ENCODE measurements around the gene KCNJ18.
A peak's percentile ranks its signal among the peaks of the same experiment; 100 is the strongest.
"Not testable (repeated sequence)": the region's sequence is repeated elsewhere in the genome, so short reads cannot be mapped to it uniquely, and the experiment has no call there.

KCNJ18 gene

GRCh38 chr17:21705021-21705601, 12.8 kb downstream of the KCNJ18 start:
- DNase-seq, result no peak

- DNase-seq, result not testable (repeated sequence)
These were observed 13.4 kb downstream of the KCNJ18 start for GRCh38 chr17:21705746-21706145.

DNA sequence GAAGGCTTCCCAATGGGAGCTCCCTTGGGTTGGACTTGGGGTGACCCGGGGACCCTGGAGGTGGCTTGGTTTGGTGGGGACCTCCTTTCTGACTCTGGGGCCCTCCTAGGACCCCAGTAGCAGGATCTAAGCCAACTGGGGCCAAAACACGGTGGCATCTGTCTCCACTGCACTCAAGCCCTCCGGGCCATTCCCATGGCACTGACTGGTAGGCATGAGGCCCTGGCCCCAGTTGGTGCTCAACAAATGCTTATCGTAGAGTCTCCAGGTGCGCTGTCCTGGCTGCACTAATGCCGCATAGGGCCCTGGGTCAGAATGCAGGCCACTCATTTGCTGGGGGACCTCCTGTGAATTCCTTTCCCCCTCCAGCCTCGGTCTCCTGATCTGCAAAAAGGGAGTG, 14.2 kb downstream of the KCNJ18 start:
- DNase-seq, result not testable (repeated sequence)

GRCh38 chr17:21707131-21707530, 14.8 kb downstream of the KCNJ18 start:
- DNase-seq, result not testable (repeated sequence)

- not testable (repeated sequence) for DNase-seq
These were observed 15.6 kb downstream of the KCNJ18 start for GRCh38 chr17:21707711-21708611.

GRCh38 chr17:21708612-21709535, 16.6 kb downstream of the KCNJ18 start:
- not testable (repeated sequence) for DNase-seq

DNA sequence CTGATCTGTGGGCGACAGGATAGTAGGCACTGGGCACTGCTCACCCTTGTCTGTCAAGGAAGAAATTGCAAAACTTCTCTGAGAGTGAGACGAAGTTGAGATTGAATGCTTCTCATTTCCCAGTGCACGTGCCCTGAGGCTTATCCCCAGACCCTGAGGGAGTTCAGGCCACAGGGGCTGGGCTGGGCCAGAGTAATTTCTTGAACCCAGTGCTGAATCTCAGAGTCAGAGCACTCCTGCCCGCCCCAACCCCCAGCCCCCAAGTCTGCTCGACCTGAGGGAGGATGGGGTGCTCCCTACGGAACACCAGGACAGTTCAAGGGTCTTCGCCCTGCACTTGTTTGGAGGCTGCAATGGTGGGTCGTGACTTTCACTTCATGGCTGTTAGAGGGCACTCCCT, 17.7 kb downstream of the KCNJ18 start:
- DNase-seq, result not testable (repeated sequence)

DNA sequence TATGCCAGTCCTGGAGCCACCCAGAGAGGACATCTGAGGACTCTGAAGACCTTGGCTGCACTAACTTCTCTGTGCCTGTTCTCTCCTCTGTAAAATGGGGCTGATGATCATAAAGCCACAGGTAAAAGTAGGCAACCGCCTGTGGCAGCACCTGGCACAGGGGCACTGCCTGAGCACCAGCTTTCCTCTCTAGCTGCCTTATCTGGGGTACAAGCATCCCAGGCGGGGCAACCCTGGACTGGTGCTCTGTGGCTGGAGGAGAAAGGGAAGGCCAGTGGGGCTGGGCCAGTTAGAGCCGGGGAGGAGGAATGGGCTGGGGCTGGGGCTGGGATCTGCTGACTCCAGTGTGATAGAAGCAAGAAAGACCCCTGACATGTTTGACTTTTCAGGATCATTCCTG, 18.2 kb downstream of the KCNJ18 start:
- DNase-seq, result not testable (repeated sequence)

- no peak for DNase-seq
These were observed 18.9 kb downstream of the KCNJ18 start for GRCh38 chr17:21711182-21711581.

DNA sequence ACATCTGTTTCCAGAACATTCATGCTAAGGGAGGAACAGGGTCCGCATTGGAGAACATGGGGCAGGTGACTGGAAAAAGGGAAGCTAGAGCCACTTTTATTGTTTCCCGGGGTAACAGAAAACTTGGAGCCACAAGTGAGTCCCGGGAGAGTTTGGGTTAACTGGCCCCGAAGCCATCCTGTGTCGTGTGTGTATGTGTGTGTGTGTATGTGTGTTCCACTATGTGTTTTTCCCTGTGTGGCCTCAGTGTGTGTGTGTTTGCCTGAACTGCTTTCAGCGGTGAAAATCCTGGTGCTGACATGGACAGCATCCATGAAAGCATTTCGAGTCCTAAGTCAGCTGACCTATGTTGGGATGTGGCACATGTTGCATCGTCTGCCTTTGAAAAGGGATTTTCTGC, 20.7 kb downstream of the KCNJ18 start:
- not testable (repeated sequence) for DNase-seq

DNA sequence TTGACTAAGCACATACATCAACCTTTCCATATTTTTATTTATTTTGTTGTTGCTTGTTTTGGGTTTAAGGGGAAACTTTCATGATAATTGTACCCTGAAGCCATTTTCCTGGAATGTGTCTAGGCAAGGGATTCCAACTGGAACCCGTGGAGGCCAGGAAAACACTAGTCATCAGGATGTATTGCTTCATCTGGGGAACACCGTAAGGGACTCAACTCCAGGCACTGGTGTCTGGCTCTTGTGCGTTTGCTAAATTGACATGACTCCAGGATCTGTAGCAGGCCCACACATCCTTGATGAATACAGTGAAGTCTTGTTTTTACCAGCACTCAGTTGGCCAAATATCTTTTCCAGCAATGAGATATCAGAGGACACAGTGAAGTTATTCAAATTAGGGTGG, 21.3 kb downstream of the KCNJ18 start:
- not testable (repeated sequence) for DNase-seq

DNA sequence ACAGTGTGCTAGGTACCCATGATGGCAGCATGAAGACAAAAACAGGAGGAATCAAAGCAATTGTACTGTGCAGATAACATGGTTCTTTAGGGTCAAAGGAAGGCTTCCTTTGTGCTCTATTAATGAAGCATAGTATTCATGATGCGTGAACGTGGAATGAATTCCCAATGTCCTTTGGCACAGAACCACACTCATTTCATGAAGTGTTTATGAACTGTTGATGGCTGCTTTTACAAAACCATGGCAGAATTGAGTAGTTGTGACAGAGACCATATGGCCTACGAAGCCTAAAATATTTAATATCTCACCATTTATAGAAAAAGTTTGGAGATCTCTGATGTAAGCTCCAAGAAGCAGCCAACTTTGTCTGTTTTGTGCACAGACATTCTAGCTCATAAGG, 22.4 kb downstream of the KCNJ18 start:
- DNase-seq, result peak; percentile 1

- not testable (repeated sequence) for DNase-seq
These were observed 23.6 kb downstream of the KCNJ18 start for GRCh38 chr17:21715877-21716276.

GRCh38 chr17:21718971-21719370, 26.6 kb downstream of the KCNJ18 start:
- DNase-seq, result not testable (repeated sequence)

DNA sequence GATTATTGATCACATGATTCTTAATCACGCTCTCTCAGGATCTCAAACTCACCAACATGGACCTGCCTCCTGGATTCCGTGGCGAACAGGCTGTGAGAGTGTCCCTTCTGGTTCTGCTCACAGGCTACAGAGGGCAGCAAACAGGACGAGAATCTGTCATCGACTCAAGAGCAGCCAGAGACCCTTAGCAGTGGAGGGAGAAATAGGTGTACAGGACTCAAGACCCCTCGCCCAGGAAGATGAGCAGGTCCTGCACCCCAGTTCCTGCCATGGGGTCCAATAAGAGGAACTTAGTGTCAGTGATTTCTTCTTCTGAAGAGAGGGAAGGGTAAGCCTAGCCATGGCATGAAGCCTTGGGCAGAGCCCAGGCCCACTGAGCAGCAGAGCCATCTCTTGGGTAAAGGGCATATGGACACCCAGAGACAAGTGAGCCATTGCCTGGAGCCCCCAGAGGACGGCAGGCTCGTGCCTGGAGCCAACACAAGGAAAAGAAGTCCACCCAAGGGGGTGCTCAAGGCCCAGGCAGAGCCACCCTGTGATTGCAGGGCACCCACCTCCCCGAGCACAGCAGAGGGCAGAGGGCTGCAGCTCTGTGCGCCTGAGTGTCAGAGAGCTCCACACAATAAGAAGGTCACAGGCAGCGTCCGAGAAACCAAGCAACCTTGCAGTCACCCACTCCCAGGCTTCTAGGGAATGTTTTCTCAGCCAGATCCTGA, 27.3 kb downstream of the KCNJ18 start:
- not testable (repeated sequence) for DNase-seq

DNA sequence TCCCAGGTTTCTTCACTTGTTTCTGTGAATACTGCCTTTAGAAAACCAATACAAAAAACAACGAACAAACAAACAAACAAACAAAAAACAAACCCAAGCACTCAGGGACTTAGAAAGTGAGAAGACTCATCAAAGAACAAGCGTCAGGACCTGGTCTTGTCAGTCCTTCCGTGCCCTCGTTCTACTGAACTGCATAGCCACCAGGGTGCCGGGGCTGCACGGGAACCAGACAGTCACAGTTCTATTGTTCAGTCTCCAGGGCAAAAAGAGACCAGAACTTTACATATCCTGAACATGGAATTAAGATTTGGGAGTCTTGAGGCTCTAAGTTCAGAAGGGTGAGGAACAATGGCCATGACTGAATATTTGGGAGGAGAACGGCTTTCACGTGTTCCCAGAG, 28.2 kb downstream of the KCNJ18 start:
- DNase-seq, result not testable (repeated sequence)

GRCh38 chr17:21722268-21722667, 29.9 kb downstream of the KCNJ18 start:
- DNase-seq, result not testable (repeated sequence)

DNA sequence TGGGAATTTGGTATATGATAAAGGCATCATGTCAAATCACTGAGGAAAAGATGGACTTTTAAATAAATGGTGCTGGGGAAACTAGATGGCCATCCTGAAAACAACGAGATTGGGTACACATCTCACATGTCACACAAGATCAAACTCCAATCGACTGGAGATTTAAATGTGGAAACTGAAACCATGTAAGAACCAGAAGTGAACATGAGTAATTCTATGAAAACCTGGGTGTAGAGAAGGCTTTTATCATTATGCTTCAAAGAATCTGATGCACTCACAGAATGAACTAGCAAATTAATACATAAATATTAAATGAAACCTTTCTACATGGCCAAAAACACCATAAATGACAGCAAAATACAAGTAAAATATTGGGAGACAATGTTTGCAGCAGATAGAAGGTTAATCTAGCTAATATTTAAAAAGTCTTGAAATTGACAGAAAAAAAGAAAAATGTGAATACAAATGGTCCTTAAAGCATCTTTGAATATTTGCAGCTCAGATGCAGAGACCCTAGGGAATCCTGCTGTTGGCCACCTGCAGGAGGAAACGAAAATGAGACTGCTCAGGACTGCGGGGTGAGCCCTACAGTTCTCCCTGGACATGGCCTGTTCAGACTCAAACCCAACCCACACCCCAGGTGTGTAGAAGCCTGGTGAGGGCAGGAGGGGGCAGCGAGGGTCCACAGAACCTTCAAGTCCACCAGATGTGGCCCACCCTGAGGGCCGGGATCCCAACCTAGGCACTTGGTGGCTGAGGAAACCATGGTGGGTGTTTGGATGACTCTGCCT, 32.1 kb downstream of the KCNJ18 start:
- not testable (repeated sequence) for DNase-seq

DNA sequence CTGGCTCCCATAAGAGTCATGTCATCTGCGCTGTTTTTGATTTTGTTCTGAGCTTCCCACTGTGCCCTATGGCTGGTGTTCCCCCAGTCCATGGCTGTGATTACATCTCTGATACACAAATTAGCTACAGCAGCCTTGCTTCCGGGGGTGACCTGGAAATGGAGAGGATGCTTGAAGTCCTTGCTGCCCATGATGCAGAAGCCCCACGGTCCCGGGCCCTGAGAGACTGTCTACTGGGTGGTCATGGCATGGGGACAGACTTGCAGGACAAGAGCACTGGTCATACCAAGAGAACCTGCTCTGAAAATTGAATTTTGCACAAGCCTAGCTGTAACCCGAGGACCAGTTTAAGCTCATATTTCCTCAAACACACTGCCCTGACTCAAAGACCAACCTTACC, 38.8 kb downstream of the KCNJ18 start:
- DNase-seq, result not testable (repeated sequence)

GRCh38 chr17:21733931-21734330, 41.6 kb downstream of the KCNJ18 start:
- DNase-seq, result not testable (repeated sequence)

DNA sequence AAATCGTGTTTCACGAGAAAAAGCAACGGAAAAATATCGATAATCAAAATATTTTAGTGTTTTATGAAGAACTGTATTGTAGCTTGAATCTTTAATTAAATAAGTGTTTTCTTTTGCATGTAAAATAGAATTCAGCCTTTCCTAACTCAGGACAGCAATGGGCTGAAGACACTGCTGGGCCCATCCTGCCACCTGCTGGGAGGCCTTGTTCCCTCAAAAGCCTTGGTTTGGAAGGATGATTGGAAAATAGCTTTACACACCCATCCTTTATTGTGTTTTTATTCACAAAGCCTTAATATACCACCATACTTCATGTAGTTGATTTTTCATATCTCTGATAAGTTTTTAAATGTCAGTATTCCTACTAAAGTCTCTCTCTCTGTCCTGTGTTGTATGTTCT, 43.5 kb downstream of the KCNJ18 start:
- not testable (repeated sequence) for DNase-seq
